Glomerular endothelial cell (primary cell): ENCODE results near the gene TCERG1L. TPM values are rescaled to one million over a fixed set of nuclear protein-coding genes. Genes with fewer than 3 reads are reported as not detected.
"Not testable (repeated sequence)": the region's sequence is repeated elsewhere in the genome, so short reads cannot be mapped to it uniquely, and the experiment has no call there.

Experiments
- DNase-seq: peaks from one replicate; pipeline ENCODE4 v3.0.0-alpha.2; 2011; ENCODE audit warnings: low read depth, low spot score; ENCODE audit errors: extremely low read depth
- total RNA-seq: library from RNA; depleted of rRNA; stranded (reverse); fragments of >200 nt; gene quantifications from 2 replicates; pipeline ENCODE4 v1.2.3, GENCODE V29; 2015

TCERG1L gene
- total RNA-seq, 1 donor from 2014 or later = not detected

DNA sequence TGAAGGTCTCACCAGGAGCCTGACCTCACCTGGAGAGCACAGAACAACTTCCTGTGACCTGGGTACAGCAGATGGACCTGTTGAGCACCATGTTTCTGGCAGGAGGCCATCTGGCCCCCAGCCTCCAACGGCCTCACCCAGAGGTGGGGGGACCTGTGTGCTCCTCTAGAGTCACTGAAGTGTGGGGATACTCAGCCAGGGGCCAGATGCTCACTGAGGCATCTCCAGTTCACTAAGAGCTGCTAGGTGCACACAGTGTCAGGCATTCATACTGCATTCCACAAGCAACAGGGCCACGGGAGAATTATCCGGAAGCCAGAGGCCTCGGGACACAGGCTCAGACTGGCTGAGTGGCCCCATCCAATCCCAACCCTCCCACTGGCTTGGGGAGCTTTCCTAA lies 161.4 kb downstream of the TCERG1L start:
- DNase-seq = no peak

DNA sequence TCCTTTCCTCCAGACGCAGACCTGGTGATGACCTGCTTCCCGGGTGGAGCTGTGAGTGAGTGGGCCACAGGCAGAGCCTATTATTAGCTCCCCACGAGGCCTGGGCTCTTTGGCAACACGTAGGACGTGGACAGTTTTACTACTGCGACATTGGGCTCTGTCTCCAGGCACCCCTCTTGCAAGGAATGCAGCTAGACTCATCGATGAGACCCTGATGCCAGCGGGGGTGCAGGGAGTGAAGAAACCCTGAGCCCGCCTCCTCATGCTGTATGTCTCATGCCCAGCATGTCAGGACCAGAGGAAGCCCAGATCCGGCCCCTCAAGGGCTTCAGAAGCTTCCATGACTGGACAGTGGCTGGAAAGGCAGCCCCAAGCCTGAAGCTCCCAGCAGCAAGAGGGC lies 161.9 kb downstream of the TCERG1L start:
- no peak for DNase-seq

DNA sequence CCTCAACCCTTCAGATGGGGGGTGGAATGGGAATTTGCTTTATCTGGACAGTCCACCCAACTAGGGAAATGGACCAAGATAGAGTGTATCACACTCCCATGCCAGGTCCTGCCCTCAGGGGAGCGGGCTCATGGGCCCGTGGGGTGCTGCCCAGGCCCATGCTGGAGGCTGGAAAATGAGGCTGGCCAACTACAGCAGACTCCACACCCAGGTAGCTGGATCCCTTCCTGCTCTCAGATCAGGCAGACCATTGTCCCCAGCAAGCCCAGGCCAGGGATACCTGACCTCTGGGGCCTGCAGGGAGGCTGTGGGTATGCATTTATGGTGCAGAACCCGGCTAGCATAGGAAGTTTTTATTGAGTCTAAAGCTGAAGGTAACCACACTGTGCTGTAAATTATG lies 162.4 kb downstream of the TCERG1L start:
- no peak for DNase-seq

DNA sequence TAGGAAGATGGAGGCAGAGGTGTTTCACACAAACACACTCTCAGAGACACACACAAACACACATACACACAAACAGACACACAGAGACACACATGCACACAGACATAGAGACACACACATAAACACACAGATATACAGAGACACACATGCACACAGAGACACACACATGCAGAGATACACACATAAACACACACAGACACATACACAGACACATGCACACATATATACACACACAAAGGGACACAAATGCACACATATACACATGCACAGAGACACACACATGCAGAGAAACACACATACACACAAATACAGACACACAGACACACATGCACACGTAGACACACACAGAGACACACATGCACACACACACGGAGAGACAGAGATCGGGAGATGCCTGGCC lies 163.3 kb downstream of the TCERG1L start:
- no peak for DNase-seq

DNA sequence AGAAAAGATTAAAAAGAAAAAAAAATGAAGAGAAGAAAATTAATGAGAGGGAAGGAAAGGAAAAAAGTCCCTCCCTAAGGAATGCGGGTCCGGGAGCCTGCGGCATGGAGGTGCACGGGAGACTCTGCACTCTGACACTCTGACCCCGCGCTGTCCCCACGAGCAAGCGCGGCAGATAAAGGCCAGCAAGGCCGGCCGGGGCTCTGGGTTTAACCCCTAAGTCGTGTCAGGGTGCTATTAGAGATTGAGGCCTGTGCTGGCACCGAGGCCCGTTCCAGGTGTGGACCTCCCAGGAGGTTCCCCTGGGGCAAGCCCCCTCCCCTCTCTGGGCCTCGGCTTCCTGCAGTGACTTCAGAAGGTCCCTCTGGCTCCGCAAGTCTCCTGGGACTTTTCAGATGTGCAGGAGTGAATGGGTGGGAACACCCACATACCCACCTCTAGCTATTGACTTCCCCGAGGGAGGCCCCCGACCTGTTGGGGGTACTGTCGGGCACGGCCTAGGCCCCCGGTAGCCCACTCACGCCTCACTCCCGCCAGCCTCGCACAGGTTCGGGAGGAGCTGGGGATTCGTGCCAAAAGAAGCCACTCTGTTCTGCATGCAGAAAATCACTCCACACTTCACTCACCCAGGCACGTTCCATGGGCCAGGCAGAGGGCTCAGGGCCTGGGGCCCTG lies 164.1 kb downstream of the TCERG1L start:
- no peak for DNase-seq

DNA sequence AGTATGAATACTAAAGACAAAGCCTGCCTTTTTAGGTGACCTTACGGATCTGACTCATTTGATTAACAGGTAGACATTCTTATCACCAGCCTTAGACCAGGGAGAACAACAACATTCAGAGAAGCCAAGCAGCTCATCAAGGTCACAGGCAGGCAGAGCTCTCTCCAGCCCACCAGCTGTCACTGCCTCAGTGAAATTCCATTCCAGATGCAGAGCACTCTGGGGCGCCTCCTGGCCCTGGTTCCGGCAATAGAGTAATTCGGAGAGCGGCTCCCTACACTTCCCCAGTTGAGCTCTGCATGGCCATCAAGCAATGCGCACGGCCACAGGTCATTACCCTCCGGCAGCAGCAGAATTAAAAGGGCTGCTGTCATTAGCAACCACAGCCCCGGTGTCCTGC lies 164.7 kb downstream of the TCERG1L start:
- no peak for DNase-seq

DNA sequence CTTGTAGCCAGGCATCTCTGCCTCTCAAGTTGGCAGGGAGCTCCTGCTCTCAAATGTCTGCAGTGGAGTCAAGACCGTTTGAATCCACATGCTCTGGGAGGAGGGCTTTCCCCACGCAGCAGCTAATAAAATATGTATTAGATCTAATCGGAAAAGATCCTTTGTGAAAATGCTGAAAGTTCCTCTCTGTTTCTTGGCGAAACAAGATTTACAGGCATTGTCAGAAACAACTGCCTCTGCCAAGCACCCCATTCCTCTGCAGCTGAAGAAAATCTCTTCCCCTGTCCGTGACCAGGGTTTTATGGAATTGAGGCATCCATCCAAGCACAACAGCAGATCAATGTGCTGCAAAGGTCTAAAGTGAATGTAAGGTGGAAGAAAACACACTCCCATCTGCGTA lies 165.8 kb downstream of the TCERG1L start:
- DNase-seq = no peak

DNA sequence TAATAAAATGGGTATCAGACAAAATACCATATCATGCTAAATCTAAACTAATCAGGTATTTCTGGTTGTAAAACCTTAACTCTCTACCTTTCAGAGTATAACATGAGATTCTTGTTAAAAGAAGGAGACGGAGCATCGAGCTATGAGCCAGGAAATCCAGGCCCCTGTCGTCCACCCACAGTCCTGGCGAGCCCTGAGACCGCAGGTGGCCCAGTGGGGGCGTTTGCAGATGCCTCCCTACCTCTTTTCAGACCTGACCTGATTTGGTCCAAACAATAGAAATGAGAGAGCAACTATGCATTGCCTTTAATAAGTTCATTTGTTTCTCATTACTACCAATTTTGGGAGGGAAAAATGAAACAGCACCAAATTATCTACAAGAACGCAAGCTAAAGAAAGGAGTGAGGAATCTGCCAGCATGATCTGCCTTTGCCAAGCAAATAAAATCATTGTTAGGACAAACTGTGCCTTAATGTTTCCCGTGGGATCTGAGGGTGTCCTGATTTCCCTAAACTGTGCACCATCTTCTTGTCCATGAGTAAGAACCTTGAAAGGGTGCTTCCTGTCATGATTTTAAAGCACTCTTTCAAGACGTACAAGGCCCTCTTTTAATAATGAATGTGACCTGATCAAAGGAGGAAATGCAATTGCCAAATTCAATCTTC lies 166.7 kb downstream of the TCERG1L start:
- DNase-seq = no peak

DNA sequence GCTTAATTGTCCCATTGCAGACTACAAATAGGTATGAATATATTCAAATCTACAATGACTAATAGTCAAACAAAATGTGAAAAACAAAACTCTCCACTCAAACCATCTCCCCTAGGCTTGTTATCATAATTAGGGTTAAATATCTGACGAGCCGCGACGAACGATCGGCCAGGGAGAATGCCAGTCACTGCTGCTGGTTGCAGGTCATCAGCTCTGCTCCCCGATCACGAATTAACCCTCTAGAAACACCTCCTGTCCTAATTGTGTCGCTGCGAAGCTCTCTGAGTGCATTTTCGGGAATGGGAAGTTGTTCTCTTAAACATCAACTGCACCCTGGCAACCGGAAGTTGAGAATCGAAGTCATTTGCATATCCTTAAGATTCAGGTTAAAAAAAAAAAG lies 167.3 kb downstream of the TCERG1L start:
- no peak for DNase-seq

DNA sequence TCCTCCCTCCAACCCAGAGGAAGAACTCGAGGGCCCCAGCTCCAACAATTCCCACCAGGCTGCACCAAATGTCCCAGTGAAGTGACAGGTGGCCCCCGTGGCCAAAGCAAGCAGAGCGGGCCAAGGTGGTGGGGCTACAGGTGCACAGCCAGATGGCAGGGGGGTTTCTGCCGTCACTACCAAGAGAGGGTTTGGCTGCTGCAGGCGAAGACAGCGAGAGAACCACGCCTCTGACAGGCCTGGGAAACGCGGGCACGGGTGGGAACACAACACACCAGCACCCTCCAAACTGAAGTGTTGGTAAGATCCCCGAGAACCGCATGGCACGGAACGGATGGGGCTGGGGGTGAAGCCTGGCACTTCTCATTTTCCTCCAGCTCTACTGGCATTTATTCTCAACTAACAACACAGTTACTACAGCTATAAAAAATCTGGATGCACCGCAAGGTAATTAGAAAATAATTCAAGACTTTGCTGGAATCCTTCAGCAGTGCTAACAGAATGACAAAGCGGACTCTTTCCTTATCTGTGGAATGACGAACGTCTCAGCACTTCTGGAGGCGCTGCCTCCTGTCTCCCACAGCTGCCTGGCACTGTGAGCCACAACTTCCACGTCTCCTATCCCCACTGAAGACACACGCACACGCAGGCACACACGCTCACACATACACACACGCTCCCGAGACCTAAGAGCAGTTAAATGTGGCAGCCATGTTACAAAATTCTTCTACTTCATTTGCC lies 167.9 kb downstream of the TCERG1L start:
- no peak for DNase-seq

DNA sequence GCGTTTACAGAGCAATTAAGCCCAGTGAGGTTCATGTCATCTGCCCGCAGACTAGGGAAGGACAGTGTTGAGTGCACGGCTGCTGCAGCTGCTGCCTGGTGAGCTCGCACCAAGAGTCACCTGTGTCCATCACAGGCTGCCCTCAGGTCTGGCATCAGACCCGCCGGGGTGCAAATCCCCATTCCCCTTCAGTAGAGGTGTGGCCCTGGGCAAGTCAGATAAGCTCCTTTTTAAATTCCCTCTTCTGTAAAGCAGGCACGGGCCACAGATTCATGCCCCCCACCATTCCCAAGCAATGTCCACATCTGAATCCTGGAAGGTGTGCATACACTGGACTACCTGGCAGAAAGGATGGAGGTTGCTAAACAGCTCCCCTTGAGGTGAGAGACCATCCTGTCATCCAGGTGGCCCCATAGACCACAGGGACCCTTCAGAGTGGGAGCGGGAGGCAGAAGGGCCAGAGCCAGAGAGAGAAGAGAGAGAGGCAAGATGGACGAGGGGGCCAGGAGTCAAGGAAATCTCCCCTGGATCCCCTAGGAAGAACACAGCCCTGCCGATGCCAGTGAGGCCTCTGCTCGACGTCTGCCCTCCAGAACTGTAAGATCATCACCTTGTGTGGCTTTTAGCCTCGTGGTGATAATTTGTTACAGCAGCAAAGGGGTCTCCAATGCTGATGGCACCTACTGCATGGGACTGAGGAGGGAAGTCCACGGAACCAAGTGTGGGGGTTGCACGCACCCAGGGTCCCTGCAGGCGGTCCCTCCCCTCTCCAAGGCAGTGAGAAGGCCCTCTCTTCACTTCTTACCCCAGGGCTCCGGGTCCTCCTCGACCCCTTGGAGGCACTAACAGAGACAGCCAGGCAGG lies 168.8 kb downstream of the TCERG1L start:
- DNase-seq = no peak

DNA sequence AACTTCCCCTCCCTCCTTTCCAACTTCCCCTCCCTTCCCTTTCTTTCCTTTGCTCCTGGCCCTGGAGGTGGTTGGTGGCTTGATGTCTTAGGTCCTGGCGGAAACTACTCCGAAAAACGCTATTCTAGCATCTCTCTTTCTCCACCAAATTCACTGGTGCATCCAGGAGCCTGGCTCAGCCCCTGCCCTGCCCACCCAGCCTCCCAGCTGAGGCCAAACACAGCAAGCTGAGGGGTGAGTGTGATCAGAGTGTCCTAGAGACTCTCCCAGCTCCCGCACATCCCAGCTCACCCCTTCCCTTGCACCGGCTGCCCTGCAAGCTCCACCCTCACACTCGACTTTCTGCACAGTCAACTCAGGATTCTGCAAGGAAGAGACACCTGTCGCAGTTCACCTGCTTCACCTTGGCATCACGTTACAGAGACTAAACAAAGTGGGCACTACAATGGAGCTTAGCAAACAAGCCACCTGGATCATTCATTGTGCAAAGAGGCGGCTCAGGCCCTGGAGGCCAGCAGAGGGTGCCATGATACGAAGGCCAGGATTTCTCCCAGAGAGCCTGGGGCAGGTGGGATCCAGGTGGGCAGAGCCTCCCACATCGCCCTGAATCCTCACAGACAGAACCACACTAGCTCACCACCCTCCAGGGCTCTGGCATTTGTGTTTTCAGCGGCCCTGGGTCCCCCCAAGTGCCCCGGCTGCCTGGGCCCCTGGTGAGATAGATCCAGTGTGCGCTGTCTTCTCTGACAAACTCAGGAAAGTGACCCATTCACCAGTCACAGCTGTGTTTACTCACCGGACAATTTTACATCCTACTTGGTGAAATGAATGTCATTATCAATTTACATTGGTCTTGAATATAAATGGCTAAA lies 169.6 kb downstream of the TCERG1L start:
- no peak for DNase-seq

DNA sequence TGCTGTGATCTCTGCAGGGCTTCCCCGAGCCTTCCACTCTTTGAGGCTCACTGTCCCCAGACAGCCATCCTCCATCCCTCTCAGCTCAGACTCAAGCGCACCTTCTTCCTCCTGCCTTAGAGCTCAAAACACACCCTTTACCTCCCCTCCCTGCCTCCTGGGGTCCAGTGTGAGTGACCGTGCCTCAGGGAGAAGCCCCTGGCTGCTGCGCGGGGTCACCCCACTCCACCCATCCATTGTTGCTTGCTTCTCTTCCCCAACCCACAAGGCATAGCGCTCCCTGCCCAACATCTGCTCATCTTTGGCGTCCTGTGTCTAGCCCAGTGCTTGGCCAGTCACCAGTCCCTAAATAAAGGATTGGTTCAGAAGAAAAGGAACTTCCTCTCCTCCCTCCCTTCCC lies 170.3 kb downstream of the TCERG1L start:
- DNase-seq = no peak

DNA sequence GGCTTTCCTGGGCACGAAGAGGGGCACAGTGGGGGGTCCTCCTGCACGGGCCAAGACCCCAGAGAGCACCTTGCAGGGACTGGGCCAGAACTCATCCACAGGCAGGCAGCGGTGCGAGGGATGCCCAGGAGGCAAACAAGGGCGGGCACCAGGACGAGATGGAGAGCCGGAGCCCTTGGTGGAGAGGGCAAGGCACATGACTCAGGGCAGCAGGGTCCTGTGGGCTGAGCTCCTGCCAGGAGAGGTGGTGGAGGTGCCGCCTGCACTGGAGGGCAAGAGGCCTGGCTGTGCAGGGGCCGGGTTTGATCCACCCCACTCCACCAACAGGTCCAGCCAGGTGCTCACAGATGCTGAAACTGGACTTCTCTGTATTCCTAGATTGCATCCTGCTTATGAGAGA lies 170.9 kb downstream of the TCERG1L start:
- DNase-seq = no peak

DNA sequence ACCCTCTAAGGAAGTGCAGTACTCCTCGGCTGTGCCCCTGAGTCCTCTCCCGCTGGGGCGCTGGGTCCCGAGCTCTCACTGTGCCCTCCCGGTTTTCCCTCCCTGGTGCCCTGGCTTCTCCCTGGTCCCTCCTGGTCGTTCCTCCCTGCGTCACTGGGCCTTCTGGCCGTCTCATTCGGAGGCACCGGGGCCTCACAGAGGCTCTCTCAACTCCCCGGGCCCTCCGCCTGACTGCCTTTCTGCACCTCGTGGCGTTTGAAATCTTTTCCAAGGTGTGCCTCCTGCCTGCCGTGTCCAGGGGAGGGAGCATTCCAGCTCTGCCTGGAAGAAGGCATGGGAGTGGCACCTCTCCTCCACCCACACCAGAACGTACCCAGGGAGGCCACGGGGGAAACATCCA lies 174.3 kb downstream of the TCERG1L start:
- no peak for DNase-seq

DNA sequence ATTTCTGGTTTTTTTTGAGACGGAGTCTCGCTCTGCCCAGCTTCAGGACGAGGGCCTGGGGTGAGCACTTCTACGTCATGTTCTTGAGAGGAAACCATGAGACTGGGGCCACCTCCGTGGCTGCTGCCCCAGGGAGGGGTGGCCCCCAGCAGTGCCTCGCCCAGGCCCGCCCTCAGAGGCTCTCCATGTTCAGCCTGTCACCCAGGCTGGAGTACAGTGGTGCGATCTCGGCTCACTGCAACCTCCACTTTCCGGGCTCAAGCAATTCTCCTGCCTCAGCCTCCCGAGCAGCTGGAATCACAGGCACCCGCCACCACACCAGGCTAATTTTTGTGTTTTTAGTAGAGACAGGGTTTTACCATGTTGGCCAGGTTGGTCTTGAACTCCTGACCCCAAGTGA lies 175.2 kb downstream of the TCERG1L start:
- not testable (repeated sequence) for DNase-seq

DNA sequence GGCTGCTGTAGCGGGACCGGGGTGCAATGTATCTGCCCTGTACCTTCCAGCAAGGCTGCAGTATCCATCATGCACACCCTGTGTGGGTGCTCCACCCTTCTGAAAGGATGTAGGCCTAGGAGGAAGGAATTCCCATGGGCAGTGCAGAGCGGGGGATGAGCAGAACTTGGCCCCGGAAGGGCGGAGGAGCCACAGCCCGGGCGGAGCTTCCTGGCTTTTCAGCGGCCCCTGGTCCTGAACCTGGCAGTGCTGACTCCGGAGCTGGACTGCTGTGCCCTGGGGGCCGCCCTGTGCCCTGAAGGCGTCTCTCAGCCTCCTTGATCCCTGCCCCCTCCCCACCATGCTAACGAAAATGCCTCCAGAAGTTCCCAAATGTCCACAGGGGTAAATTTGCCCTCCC lies 175.8 kb downstream of the TCERG1L start:
- DNase-seq = no peak

DNA sequence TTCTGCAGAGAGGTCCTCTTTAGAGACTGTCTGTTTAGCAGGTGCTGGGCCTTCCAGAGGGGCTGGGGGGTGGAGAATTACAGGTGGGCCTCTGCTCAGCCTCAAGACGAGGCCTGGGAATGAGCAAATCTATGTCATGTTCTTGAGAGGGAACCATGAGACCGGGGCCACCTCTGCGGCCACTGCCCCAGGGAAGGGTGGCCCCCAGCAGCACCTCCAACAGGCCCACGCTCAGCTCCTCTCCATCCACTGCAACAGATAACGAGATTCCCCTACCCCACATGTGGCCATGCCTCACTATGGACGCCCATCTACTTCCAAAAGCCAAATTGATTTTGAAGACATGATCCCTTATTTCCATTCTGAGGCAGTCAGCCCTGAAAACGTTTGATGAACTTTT lies 176.9 kb downstream of the TCERG1L start:
- no peak for DNase-seq

DNA sequence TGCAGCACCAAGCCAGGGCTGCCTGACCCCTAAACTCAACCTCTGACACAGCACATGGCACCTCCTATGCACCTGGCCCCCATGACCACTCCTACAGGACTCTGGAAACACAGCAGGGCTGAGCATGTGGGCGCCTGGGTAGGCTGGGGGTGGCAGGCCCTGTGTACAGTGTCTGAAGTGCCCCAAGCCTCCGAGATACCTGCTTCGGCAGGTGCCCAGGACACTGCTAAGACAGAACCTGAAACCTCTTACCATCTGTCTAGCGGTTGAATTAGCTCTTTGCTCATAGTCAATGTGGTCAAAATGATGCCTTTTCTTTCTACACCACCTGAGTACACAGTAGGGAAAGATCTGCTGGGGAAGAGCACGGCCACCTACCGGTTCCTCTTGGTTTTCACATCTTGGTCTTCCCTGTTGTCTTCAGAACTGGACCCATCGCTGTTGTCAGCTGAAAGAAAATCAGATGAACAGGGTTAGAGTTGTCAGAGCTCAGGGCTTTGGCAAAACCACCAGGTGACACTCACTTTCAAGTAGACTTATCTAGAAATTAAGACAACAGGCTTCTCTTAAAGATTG lies 177.4 kb downstream of the TCERG1L start:
- DNase-seq = no peak

DNA sequence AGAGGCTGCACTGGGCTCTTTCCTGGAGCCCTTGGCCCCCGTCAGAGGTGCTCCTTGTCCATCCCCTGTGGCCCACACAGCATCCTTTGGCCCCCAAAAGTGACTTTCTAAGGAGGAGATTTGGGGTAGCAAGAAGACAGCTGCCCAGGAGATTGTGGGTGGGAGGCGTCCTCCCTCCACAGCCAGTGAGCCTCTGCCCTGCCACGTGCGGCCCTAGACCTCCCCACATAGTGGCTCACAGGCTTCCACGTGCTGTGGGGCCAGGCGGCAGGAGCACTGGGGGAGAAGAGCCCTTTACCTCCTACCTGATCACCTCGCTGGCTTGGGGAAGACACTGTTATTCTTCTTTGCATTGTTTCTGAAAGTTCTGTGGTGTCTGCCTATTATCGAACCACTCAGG lies 178.8 kb downstream of the TCERG1L start:
- no peak for DNase-seq
